Measurements from ENCODE around the gene PARG.
"Not testable (repeated sequence)": the region's sequence is repeated elsewhere in the genome, so short reads cannot be mapped to it uniquely, and the experiment has no call there.

Gene PARG

DNA sequence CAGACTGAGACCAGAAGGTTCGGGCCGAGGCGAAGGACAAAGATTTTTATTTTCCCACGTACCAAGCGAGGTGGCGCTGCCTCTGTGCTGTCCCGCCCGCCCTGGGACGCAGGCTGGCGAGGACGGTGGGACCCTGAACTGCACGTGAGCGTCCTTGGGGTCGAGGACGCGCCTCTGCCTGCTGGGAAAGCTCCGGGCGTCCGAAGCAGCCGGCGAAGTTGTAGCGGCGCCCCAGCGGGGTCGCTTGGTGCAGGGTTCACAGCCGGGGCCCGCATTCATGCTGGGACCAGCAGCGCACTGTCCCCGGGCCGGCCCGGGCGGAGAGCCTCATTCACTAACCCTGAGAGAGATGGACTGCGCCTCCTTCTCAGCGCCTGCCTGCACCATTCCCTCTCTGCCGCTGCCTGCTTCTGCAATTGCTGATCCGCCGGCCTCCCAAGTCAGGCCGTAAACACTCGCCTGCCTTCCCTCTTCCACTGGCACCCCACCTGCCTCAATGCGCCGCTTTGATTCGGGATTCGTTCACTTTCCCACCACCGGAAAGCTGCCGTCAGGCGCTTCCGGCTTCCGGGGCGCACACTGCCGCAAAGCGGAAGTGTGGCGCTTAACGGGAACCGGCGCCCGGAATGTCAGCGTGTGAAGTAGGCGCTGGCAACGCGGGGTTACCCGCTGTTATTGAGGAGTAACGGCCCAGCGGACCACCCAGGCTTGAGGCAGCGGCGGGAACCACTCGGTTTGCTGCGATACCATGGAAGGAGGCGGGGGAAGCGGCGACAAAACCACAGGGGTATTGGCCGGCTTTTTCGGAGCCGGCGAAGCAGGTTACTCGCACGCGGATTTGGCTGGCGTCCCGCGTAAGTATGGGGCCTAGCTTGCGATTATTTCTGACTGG lies at the start of gene PARG, which contains the start of gene TIMM23B:
TSS of gene PARG (minus strand) at position 581 of the 892 bp plus-strand sequence. CDS start at position 279, 302 bp downstream.
TSS of gene TIMM23B (plus strand) at position 607 of the 892 bp plus-strand sequence. CDS start at position 749, 142 bp downstream.
- ATAC-seq = peak; percentile 86

DNA sequence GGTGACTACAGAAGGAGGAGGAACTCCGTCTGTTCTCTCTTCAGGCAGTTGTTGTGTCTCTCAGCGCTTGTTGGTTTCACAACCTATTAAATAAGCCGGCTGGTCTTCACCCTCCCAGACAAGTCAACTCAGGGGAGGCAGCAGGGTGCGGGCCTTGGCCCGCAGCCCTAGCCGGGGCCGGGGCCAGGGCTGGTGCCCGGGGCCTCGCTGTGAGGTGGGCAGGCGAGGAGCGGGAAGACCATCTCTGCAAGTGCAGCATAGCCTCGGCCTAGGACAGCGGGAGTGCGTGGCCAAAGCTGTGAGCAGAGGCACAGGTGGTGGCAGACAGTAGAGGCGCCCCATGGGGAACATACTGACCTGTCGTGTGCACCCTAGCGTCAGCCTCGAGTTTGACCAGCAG lies 46.5 kb upstream of the PARG start, which contains the start of gene AGAP6:
TSS of gene AGAP6 (plus strand) at position 31 of the 400 bp plus-strand sequence. CDS start at position 341, 310 bp downstream.
- not testable (repeated sequence) for ATAC-seq

DNA sequence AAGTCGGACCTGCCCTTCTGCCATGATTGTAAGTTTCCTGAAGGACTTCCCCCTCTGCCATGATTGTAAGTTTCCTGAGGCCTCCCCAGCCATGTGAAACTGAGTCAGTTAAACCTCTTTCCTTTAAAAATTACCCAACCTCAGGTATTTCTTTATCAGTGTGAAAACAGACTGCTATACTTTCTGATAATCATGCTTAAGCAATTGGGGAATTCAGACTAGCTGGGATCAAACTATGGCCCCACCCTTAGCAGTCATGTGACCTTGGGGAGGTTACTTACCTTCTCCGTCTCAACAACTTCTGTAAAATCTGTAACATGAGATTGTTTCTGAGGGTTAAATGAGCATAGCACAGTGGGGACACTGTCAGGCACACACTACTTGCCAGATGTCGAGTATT lies 45.4 kb upstream of the PARG start:
- ATAC-seq = not testable (repeated sequence)

DNA sequence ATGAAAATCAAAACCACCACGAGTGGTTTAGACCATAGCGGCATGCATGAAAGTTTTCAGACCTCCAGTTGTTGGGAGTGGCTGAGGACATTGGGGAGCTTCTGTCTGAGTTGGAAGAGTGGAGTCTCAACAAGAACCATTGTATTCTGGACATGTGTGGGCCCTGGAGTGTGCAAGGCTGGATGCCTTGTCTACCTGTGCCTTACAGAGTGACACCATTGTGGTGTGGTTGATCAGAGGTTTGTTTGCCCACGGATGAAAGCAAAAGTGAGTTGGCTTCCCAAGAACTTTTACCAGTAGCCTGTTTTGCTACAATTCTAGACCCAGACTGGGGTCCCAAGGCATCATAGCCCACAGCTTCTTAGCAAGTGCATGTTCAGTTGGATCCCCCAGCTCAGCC lies 35.9 kb upstream of the PARG start:
- ATAC-seq = not testable (repeated sequence)

DNA sequence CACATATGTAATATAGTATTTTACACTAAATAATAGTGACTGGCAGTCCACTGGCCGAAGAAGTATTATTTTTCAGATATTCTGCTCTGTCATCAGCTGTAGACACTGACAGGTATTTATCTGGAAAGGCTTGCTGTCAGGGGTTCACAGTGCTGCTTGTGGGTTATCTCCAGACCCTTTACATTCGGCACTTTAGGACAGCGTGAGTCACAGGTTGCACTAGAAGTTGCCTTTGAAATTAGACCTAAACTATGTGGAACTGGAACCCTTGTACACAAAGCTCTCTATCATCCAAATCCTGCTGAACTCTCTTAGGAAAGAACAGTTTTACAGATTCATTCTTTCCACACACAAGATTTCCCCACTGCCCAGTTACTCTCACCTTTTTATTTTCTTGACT lies 30.3 kb upstream of the PARG start:
- ATAC-seq = not testable (repeated sequence)

DNA sequence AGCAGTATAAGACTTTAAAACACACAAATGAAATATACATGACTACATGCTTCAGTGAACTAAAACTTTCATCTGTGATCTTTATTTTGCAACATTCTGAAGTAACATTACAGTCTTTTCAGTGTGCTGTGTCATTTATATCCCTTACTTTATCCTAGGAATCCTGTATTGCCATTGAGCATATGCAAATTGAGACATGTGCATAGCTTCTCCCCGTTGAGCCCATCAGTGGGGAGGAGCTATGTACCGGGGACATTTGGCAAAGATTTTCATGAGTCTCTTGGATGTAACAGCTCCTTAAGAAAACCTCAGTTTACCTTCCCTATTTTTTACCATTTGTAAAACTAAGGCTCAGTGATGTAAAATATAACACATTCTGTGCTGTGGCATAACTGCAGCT lies 29.6 kb upstream of the PARG start:
- ATAC-seq = not testable (repeated sequence)

DNA sequence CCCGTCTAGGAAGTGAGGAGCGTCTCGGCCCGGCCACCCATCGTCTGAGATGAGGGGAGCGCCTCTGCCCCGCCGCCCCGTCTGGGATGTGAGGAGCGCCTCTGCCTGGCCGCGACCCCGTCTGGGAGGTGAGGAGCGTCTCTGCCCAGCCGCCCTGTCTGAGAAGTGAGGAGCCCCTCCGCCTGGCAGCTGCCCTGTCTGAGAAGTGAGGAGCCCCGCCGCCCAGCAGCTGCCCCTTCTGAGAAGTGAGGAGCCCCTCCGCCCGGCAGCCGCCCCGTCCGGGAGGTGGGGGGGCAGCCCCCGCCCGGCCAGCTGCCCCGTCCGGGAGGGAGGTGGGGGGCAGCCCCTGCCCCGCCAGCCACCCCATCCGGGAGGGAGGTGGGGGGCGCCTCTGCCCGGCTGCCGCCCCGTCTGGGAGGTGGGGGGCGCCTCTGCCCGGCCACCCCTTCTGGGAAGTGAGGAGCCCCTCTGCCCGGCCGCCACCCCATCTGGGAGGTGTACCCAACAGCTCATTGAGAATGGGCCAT lies 28.6 kb upstream of the PARG start:
- ATAC-seq = not testable (repeated sequence)

DNA sequence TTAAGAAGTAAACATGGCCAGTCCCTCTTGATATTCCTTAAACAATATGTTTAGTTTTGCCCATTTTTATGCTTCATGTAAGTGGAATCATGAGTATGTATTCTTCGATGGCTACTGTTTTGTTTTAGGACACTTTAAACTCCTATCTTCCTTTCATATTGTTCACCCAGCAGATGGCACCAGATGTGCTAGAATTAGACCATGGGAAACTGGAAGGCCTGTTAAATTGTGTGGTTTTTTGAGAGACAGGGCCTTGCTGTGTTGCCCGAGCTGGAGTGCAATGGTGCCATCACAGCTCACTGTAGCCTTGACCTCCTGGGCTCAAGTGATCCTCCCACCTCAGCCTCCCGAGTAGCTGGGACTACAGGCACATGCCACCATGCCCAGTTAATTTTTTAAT lies 11.3 kb upstream of the PARG start:
- peak; percentile 50; the same call in 2 of the 3 replicates for ATAC-seq

DNA sequence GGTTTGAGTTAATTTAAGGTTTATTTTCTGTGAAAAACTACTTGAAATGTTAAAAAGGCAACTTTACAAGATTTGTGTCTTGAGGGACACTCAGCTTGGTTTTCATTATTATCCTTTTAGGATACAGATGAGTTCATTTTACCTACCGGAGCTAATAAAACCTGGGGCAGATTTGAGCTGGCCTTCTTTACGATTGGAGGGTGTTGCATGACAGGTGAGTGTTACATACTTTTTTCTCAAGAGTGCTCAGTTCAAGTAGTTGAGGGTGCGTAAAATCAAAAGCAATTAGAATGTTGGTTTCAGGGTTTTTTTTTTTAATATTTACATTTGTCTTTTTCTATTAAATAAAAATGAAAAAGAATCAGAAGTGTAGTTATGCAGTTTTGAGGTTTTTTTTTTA lies 10.2 kb upstream of the PARG start:
- ATAC-seq = not testable (repeated sequence)

DNA sequence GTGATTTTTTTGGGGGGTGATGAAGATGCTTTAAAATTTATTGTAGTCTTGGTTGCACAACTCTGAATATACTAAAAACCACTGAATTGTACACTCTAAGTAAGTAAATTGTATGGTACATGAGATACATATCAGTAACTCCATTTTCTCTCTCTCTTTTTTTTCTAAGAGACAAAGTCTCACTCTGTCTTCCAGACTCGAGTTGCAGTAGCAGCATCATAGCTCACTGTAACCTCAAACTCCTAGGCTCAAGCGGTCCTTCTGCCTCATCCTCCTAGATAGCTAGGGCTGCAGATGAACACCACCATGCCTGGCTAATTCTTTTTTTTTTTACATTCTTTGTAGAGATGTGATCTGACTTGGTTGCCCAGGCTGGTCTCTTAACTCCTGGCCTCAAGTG lies 6.9 kb upstream of the PARG start:
- not testable (repeated sequence) for ATAC-seq

DNA sequence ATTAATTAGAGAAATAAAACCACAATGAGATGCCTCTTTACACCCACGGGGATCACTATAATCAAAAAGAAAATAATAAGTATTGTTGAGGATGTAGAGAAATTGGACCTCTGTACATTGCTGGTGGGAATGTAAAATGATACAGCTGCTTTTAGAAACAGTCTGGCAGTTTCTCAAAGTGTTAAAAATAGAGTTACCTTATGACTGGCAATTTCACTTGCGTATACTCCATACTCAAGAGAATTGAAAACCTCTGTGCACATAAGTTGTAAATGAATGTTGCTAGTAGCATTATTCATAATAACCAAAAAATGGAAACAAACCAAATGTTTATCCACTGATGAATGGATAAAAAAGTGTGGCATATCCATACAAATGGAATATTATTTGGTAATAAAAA lies 6.3 kb upstream of the PARG start:
- not testable (repeated sequence) for ATAC-seq
- TF ChIP-seq ZNF8 (CRISPR knock-in tag; IDR thresholded peaks at IDR 0.05) = peak; percentile 77

DNA sequence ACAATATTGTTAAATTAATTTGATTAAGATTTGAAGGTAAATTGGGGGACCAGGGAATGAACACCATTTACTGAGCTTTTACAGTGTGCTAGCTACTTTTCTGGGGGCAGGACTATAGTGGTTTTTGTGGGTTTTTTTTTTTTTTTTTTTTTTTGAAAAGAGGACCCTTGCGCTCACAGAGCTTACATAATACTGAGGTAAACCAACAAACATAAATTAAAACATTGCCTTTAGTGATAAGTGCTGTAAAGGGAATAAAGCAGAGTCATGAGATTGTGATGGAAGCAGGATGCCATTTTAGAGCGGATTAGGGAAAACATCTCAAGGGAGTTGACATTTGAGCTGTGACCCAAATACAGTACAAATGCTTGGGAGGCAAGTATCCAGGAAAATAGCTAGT lies 1.8 kb upstream of the PARG start:
- ATAC-seq = not testable (repeated sequence)

DNA sequence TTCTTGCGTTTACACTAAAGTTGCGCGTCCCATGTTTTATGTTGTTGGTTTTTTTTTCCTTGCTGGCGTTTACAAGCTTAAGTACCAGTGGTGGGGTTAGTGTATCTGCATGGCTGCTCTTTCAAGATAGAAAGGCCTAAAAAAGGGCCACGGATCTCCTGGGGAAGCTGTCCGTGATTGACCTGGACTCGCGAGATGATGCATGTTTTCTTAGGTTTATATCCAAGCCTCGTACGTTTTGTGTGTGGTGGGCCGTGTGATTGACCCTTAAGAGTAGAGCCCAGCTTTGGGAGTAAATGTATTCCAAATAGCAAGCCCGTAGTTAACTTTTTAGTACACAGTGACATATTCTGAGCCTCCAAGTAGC lies 495 bp upstream of the PARG start:
- peak; percentile 50 for ATAC-seq

DNA sequence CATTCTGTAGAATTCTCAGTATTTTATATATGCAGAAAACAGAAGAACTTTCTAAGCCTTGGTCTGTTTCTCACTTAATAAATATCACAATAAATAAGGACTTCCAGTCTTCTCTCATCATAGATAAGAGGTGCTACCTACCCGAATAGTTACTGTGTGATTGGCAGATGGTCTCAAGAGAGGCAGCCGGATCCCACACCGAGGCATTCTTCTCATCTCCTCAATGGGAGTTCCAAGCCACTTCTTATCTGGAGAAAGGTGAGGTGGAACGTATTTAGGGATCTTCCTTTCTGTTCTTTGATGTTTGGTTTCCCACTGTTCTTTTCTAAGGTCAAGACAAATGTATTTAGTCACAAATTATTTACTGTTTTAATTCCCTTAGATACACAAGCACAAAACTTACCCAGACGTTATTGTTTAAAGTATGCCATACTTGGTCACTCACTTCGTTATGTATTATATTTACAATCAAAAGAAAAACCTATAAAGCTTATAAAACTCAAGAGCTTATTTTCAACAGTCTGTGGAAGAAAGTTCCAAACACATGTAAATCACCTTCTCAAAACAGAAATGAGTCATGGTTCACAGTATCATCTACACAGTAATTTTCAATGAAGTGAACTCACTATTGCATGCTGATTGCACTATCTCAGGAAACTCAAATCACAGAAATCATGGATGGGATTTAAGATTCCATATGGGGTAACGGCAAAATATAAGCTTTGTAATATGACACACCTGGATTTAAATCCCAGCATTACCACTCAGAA lies 9.7 kb downstream of the PARG start:
- not testable (repeated sequence) for ATAC-seq

DNA sequence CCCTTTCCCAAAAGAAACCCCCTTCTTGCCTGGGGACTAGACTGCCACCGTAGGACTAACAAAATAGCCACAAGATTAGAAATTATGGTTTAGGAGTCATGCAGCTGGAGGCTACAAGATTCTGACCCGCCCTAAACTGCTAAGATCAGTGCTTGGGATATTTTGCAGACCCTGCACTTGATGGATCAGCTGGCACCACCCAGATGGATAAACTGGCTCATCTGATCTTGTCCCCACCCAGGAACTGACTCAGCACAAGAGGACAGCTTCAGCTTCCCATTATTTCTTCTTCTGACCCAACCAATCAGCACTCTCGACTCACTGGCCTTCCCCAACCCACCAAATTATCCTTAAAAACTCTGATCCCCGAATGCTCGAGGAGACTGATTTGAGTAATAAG lies 10.6 kb downstream of the PARG start:
- not testable (repeated sequence) for ATAC-seq

DNA sequence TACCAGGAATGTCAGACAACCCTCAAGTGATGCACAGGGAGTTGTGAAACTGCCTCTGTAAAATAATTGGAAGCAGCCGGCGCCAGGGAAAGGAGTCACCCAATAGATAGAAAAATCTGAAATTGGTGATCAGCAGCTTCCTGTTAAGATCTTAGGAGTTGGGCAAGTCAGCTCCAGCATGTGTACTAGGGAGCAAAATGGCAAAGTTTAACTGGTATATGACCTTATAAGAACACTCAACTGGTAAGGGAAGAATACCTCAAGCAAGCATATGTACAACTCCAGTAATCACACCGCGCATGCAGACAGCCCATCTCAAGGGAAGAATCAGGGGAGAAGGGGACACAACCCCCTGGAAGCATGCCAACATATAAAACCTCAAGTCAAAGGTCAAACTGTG lies 18.3 kb downstream of the PARG start:
- ATAC-seq = not testable (repeated sequence)

DNA sequence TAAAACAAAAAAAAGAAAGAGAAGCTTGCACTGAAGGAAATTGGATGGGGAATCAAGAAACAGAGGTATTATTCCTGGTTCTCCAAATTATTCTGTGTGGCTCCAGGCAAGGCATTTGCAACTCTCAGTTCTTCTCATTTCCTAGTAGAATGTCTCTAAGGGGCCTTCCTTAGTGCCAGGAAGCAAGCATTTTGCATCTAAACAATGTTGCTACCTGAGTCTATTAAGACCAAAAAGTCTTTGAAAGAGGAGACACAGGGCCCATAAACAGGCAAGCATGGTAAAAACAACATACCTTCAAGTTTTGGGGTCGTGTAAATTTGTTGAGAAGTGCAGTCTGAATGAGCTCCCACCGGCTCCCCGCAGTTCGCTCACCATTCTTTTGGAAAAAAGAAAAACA lies 19.8 kb downstream of the PARG start:
- ATAC-seq = not testable (repeated sequence)

DNA sequence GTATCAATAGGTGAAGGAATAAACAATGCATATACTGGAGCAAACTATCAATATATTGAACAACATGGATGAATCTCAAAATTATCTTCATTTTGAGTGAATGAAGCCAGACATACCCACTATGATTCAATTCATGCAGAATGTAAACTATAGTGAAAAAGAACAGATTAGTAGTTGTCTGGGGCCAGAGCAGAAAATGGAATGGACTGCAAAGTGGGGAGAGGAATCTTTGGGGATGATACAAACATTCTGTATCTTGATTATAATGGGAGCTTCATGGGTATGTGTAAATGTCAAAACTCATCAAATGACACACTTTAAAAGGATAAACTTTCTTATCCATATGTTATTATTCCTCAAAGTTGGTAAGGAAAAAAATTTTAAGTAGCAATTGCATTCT lies 23.9 kb downstream of the PARG start:
- ATAC-seq = not testable (repeated sequence)

DNA sequence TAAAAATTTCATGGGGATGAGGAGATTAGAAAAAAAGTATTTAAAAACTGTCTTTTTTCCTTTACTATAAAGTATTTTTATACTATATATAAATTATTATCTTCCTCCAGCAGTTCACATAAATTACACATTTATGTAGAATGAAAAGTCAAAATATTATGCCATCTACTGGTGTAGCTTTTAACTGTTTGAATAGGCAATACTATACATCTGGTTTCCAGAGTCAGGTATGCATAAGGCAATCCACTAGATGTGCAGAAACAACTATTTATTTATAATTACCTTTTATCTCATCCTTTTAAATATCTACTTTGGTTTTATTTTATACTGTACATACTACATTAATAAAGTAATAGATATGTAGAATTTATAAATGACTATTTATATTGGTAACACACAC lies 25.4 kb downstream of the PARG start:
- ATAC-seq = peak; percentile 83

DNA sequence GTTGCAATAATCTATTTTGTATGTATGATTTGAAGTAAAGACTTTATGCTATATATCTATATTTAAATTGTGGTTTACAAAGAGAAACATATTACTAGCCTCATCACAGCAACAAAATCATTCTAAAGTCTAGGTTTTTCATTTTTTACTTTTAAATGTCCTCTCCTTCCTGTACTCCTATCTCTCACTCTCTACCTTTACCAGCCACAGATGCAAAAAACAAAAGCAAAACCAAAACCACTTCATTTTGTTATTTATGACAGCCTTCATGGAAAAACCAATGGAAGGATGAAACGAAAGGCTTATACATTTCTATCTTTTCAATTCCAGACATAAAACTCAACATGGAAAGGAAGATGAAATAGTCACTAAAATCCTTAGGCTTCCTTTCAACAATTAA lies 31.5 kb downstream of the PARG start:
- ATAC-seq = not testable (repeated sequence)

All from SK-N-SH treated with all-trans-retinoic acid at 6 μM for 48 hours (cell line).